ENCODE data around the gene LRR1.

DNA sequence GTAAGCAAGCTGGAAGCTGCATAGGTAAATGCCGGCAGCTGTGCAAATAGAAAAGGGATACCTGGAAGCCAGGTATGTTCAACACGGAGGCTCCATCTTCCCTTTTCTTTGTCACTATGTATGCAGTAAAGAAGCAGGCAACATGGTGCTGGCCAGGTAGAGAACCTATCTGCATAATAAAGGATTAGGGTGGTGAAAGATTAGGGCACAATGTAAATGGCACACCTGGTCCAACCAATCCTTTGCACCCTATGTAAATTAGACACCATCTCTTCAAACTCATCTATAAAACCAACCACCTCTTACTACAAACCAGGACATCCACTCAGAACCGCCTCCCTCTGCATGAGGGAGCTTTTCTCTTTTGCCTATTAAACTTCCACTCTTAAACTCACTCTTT, 44.8 kb upstream of the LRR1 start:
- TF ChIP-seq, protein P1, sequence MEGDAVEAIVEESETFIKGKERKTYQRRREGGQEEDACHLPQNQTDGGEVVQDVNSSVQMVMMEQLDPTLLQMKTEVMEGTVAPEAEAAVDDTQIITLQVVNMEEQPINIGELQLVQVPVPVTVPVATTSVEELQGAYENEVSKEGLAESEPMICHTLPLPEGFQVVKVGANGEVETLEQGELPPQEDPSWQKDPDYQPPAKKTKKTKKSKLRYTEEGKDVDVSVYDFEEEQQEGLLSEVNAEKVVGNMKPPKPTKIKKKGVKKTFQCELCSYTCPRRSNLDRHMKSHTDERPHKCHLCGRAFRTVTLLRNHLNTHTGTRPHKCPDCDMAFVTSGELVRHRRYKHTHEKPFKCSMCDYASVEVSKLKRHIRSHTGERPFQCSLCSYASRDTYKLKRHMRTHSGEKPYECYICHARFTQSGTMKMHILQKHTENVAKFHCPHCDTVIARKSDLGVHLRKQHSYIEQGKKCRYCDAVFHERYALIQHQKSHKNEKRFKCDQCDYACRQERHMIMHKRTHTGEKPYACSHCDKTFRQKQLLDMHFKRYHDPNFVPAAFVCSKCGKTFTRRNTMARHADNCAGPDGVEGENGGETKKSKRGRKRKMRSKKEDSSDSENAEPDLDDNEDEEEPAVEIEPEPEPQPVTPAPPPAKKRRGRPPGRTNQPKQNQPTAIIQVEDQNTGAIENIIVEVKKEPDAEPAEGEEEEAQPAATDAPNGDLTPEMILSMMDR (conservative IDR thresholded peaks at IDR 0.05): no peak
- no peak for TF ChIP-seq EZH2 (IDR thresholded peaks at IDR 0.05; ENCODE audit: low read depth)

Measured in PC-9 (cell line).